GM12801 (cell line): ENCODE measurements around the gene RAPGEF2.

ENCODE experiments used
- CTCF ChIP-seq: IDR thresholded peaks from one replicate; pipeline ENCODE4 v1.5.1; 2011; ENCODE audit warnings: control low read depth; ENCODE audit not compliant: insufficient read length; ENCODE audit errors: extremely low read depth

Gene RAPGEF2

GRCh38 chr4:159175989-159176375 is 73.1 kb downstream of the RAPGEF2 start:
- TF ChIP-seq CTCF: no peak

- TF ChIP-seq CTCF: no peak
These were observed 74.6 kb downstream of the RAPGEF2 start for GRCh38 chr4:159177265-159178150.

- no peak for TF ChIP-seq CTCF
These were observed 75.3 kb downstream of the RAPGEF2 start for GRCh38 chr4:159178151-159178546.

- TF ChIP-seq CTCF: no peak
These were observed 76.4 kb downstream of the RAPGEF2 start for GRCh38 chr4:159178979-159179969.

GRCh38 chr4:159185591-159186023 is 82.7 kb downstream of the RAPGEF2 start:
- no peak for TF ChIP-seq CTCF

- TF ChIP-seq CTCF: no peak
These were observed 85.8 kb downstream of the RAPGEF2 start for GRCh38 chr4:159188646-159189045.

- TF ChIP-seq CTCF: no peak
These were observed 87.8 kb downstream of the RAPGEF2 start for GRCh38 chr4:159190651-159191050.
